Endothelial cell of umbilical vein (primary cell): ENCODE data around the gene SERPINB4. TPM values are rescaled to one million over a fixed set of nuclear protein-coding genes. Genes with fewer than 3 reads are reported as not detected.

Experiments
- BruUV-seq: library from RNA; stranded (reverse); fragments of 400-500 nt; replicated peaks from 2 replicates; lab custom pipeline; 2021; lab: Mats Ljungman, UMichigan
- CTCF ChIA-PET: fragments of 300-600, 350-600 bp; sonication (Branson Sonifier 250); formaldehyde crosslinking; loops from one replicate; lab custom pipeline; 2021; ENCODE audit warnings: antibody characterized with exemption, inconsistent platforms; lab: Charles Lee
- POLR2A ChIA-PET: fragments of 300-600, 350-600 bp; sonication (Branson Sonifier 250); formaldehyde crosslinking; loops from one replicate; lab custom pipeline; 2021; ENCODE audit warnings: antibody characterized with exemption, inconsistent platforms; lab: Charles Lee
- DNase-seq: peaks from one replicate; pipeline ENCODE4 v3.0.0-alpha.2; 2011; ENCODE audit warnings: low read depth, low spot score
- FAIRE-seq: peaks from 2 replicates; lab custom pipeline; 2011; peaks lifted over from hg19 to GRCh38; lab: Jason Lieb, UNC
- H2AFZ ChIP-seq: 2 replicates; pipeline ENCODE4 v1.6.0; 2012; ENCODE audit warnings: low read depth, low read length, control low read depth, inconsistent platforms
- H3K27ac ChIP-seq: 2 replicates; pipeline ENCODE4 v1.5.1; 2011; ENCODE audit warnings: low read depth, mild to moderate bottlenecking, control low read depth, low read length, moderate library complexity; ENCODE audit not compliant: insufficient read depth
- H3K27me3 ChIP-seq, 2 experiments: 2 replicates each; pipeline versions ENCODE4 v1.6.0 to v1.6.1; 2011; ENCODE audit warnings: low read length in 2 of 2, mixed read lengths in 1 of 2; ENCODE audit not compliant: control insufficient read depth in 2 of 2, insufficient read depth in 2 of 2
- H3K36me3 ChIP-seq, 2 experiments: 2 replicates in 1 of 2; 3 replicates in 1 of 2; pipeline ENCODE4 v1.5.1; 2011; ENCODE audit warnings: low read length in 2 of 2, mild to moderate bottlenecking in 1 of 2, moderate library complexity in 1 of 2; ENCODE audit not compliant: control insufficient read depth in 2 of 2, insufficient read depth in 2 of 2; ENCODE audit errors: extremely low read depth in 1 of 2
- H3K4me1 ChIP-seq: 3 replicates; pipeline ENCODE4 v1.5.1; 2011; ENCODE audit warnings: mild to moderate bottlenecking, low read length; ENCODE audit not compliant: control insufficient read depth, insufficient read depth; ENCODE audit errors: extremely low read depth
- H3K4me2 ChIP-seq: 2 replicates; pipeline ENCODE4 v1.6.1; 2011; ENCODE audit warnings: low read length, control low read depth, mixed read lengths; ENCODE audit not compliant: insufficient read depth
- H3K4me3 ChIP-seq, 3 experiments: fragments of 200-600 bp in 1 of 3; sonication (generic), shearing (Covaris generic) in 1 of 3; replicated peaks in 1 of 3; 2 replicates each; pipeline ENCODE4 v1.5.1; 2011 to 2016; ENCODE audit warnings: control low read depth in 3 of 3, low read length in 3 of 3, mild to moderate bottlenecking in 2 of 3, inconsistent platforms in 1 of 3, low read depth in 1 of 3, moderate library complexity in 1 of 3; ENCODE audit not compliant: insufficient read depth in 1 of 3
- H3K79me2 ChIP-seq: 2 replicates; pipeline ENCODE4 v1.6.0; 2012; ENCODE audit warnings: low read length, inconsistent platforms; ENCODE audit not compliant: control insufficient read depth, insufficient read depth
- H3K9ac ChIP-seq: replicated peaks from 2 replicates; pipeline ENCODE3; 2011; ENCODE audit warnings: low read length, control low read depth; ENCODE audit not compliant: insufficient read depth; ENCODE audit errors: extremely low read depth
- H3K9me1 ChIP-seq: replicated peaks from 3 replicates; pipeline ENCODE4 v1.6.0; 2011; ENCODE audit warnings: mild to moderate bottlenecking, low read length; ENCODE audit not compliant: control insufficient read depth, insufficient read depth; ENCODE audit errors: extremely low read depth
- H3K9me3 ChIP-seq: replicated peaks from 2 replicates; pipeline ENCODE4 v1.5.1; 2012; ENCODE audit warnings: low read length, inconsistent platforms; ENCODE audit not compliant: control insufficient read depth, insufficient read depth
- H4K20me1 ChIP-seq: replicated peaks from 2 replicates; pipeline ENCODE3; 2011; ENCODE audit warnings: mild to moderate bottlenecking, low read length; ENCODE audit not compliant: control insufficient read depth, insufficient read depth; ENCODE audit errors: extremely low read depth
- EZH2 ChIP-seq: IDR thresholded peaks from 2 replicates; pipeline ENCODE4 v1.6.1; 2012; ENCODE audit warnings: borderline replicate concordance, low read depth, mild to moderate bottlenecking, moderate library complexity, low read length, inconsistent platforms; ENCODE audit not compliant: severe bottlenecking
- FOS ChIP-seq: IDR thresholded peaks from 2 replicates; pipeline ENCODE4 v1.6.1; 2011; ENCODE audit warnings: mild to moderate bottlenecking, low read length, moderate library complexity, borderline replicate concordance; ENCODE audit not compliant: insufficient read depth
- GATA2 ChIP-seq: IDR thresholded peaks from 2 replicates; pipeline ENCODE4 v1.7.0; 2011; ENCODE audit warnings: low read depth, mild to moderate bottlenecking, moderate library complexity, mixed read lengths, low read length; ENCODE audit not compliant: insufficient read length, insufficient read depth
- JUN ChIP-seq: IDR thresholded peaks from 2 replicates; pipeline ENCODE4 v1.6.1; 2011; ENCODE audit warnings: borderline replicate concordance, low read depth; ENCODE audit not compliant: insufficient read length, insufficient read depth
- MYC ChIP-seq: IDR thresholded peaks from one replicate; pipeline ENCODE4 v1.6.1; 2011; ENCODE audit warnings: mild to moderate bottlenecking, low read depth, low read length
- POLR2A ChIP-seq: IDR thresholded peaks from 2 replicates; pipeline ENCODE4 v1.6.1; 2012; ENCODE audit warnings: low read depth, mild to moderate bottlenecking, control low read depth, low read length
- POLR2AphosphoS5 ChIP-seq: IDR thresholded peaks from 2 replicates; pipeline ENCODE4 v1.6.1; 2012; ENCODE audit warnings: low read depth, mild to moderate bottlenecking, control low read depth, low read length, moderate library complexity; ENCODE audit not compliant: insufficient read depth
- dilution Hi-C: fragments of 300-500 bp; cut with MboI; formaldehyde crosslinking; loops from one replicate; pipeline ENCODE4 v1.15.0; 2019; ENCODE audit warnings: low sequenced_read_pairs; ENCODE audit not compliant: extremely low pct_ligation_motif_present
- intact Hi-C: fragments of 100-400 bp; cut with micrococcal nuclease; formaldehyde crosslinking; loops from one replicate; pipeline ENCODE4 v1.10.0; 2022
- polyA plus RNA-seq, 4 experiments: library from polyadenylated mRNA; depleted of rRNA in 3 of 4; stranded (reverse) in 3 of 4; unstranded in 1 of 4; fragments of >200 nt; gene quantifications; 2 replicates each; pipeline versions ENCODE4 v1.2.1 to v1.2.3, GENCODE V29; 2011 to 2012; ENCODE audit warnings: missing spikeins in 1 of 4
- total RNA-seq: library from RNA; stranded (reverse); gene quantifications from 2 replicates; pipeline ENCODE4 v1.2.3, GENCODE V29; 2021
- TF ChIP-seq, protein P1 (sequence below): IDR thresholded peaks from 2 replicates; pipeline ENCODE4 v1.6.1; 2011; ENCODE audit not compliant: insufficient read depth, insufficient read length
- TF ChIP-seq, protein P2 (sequence below), 2 donors: IDR thresholded peaks; 1 replicate in 1 of 2; 2 replicates in 1 of 2; pipeline ENCODE4 v1.5.1; 2011; ENCODE audit warnings: low read length in 2 of 2, mild to moderate bottlenecking in 2 of 2, moderate library complexity in 2 of 2, control low read depth in 1 of 2, inconsistent platforms in 1 of 2, low read depth in 1 of 2; ENCODE audit not compliant: insufficient read depth in 1 of 2; ENCODE audit errors: extremely low read depth in 1 of 2

The SERPINB4 gene
- total and polyA plus RNA-seq, 2 donors (not counting 3 experiments of a cell fraction or from before 2014, with no cell fraction given): not detected

DNA sequence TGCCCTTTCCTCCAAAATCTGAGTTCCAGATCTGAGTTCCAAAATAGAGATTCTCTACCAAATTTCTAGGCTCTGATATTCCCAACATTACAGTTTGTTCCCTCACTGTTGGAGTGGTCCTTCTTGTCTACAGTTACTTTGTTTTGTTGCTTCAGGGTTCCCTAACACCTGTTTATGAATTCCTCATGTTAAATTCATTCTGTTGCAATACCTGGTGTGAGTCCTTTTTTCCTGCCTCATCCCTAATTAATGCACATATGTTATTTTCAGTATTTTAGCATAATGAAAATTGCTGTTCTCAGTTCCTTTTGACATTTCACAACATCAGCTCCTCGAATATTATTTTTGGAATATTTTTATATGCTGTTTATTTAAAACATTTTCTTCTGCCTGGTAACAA, 40.7 kb downstream of the SERPINB4 start:
- Histone ChIP-seq H2AFZ (no peak overlapping the region), H4K20me1 (no peaks in the 10 kb centered on the region), H3K36me3 (no peaks in the 10 kb centered on the region), H3K27ac (no peak overlapping the region), H3K4me3 (no peak overlapping the region), H3K4me2 (no peak overlapping the region), H3K27me3 (no peaks in the 10 kb centered on the region), H3K9ac (no peak overlapping the region), H3K9me1 (no peaks in the 10 kb centered on the region), H3K9me3 (no peaks in the 10 kb centered on the region), H3K4me1 (no peaks in the 10 kb centered on the region), H3K79me2 (no peaks in the 10 kb centered on the region)
- intact Hi-C loops: no loop called here
- BruUV-seq: no TSS peak
- ChIA-PET CTCF (no interaction called here), POLR2A (no interaction called here)
- dilution Hi-C loops: no loop called here
- FAIRE-seq: no peak
- no peak for DNase-seq
- TF ChIP-seq POLR2A (no peak), MYC (no peak), GATA2 (no peak)

DNA sequence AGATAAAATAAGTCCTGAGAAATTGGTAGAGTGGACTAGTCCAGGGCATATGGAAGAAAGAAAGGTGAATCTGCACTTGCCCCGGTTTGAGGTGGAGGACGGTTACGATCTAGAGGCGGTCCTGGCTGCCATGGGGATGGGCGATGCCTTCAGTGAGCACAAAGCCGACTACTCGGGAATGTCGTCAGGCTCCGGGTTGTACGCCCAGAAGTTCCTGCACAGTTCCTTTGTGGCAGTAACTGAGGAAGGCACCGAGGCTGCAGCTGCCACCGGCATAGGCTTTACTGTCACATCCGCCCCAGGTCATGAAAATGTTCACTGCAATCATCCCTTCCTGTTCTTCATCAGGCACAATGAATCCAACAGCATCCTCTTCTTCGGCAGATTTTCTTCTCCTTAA, 47.1 kb downstream of the SERPINB4 start:
- H3K9ac ChIP-seq: no peak overlapping the region
- no peak overlapping the region for H2AFZ ChIP-seq
- BruUV-seq: no TSS peak
- H3K36me3 ChIP-seq: no peaks in the 10 kb centered on the region
- H3K27ac ChIP-seq: no peak overlapping the region
- no peaks in the 10 kb centered on the region for H3K79me2 ChIP-seq
- no peaks in the 10 kb centered on the region for H3K4me1 ChIP-seq
- H3K9me3 ChIP-seq: no peaks in the 10 kb centered on the region
- no peak overlapping the region for H3K4me3 ChIP-seq
- intact Hi-C loops: no loop called here
- TF ChIP-seq POLR2AphosphoS5 (no peak), POLR2A (no peak), JUN (no peak), EZH2 (no peak), FOS (no peak), MYC (no peak), GATA2 (no peak)
- TF ChIP-seq, protein P1, sequence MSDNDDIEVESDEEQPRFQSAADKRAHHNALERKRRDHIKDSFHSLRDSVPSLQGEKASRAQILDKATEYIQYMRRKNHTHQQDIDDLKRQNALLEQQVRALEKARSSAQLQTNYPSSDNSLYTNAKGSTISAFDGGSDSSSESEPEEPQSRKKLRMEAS: no peak
- TF ChIP-seq, protein P2, sequence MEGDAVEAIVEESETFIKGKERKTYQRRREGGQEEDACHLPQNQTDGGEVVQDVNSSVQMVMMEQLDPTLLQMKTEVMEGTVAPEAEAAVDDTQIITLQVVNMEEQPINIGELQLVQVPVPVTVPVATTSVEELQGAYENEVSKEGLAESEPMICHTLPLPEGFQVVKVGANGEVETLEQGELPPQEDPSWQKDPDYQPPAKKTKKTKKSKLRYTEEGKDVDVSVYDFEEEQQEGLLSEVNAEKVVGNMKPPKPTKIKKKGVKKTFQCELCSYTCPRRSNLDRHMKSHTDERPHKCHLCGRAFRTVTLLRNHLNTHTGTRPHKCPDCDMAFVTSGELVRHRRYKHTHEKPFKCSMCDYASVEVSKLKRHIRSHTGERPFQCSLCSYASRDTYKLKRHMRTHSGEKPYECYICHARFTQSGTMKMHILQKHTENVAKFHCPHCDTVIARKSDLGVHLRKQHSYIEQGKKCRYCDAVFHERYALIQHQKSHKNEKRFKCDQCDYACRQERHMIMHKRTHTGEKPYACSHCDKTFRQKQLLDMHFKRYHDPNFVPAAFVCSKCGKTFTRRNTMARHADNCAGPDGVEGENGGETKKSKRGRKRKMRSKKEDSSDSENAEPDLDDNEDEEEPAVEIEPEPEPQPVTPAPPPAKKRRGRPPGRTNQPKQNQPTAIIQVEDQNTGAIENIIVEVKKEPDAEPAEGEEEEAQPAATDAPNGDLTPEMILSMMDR (IDR thresholded peaks at IDR 0.05; ENCODE audit: extremely low read depth in 1 of 2, insufficient read depth in 1 of 2, low read depth in 1 of 2, low read length in 2 of 2): no peak
- H3K27me3 ChIP-seq: no peaks in the 10 kb centered on the region
- POLR2A ChIA-PET: no interaction called here
- H3K4me2 ChIP-seq: no peak overlapping the region
- dilution Hi-C loops: no loop called here
- CTCF ChIA-PET: no interaction called here
- no peak for DNase-seq
- no peaks in the 10 kb centered on the region for H4K20me1 ChIP-seq
- no peaks in the 10 kb centered on the region for H3K9me1 ChIP-seq
- no peak for FAIRE-seq
